Measurements from ENCODE around the gene GBP7. TPM values are rescaled to one million over a fixed set of nuclear protein-coding genes. Genes with fewer than 3 reads are reported as not detected.
"Not testable (repeated sequence)": the region's sequence is repeated elsewhere in the genome, so short reads cannot be mapped to it uniquely, and the experiment has no call there.

The GBP7 gene, protein sequence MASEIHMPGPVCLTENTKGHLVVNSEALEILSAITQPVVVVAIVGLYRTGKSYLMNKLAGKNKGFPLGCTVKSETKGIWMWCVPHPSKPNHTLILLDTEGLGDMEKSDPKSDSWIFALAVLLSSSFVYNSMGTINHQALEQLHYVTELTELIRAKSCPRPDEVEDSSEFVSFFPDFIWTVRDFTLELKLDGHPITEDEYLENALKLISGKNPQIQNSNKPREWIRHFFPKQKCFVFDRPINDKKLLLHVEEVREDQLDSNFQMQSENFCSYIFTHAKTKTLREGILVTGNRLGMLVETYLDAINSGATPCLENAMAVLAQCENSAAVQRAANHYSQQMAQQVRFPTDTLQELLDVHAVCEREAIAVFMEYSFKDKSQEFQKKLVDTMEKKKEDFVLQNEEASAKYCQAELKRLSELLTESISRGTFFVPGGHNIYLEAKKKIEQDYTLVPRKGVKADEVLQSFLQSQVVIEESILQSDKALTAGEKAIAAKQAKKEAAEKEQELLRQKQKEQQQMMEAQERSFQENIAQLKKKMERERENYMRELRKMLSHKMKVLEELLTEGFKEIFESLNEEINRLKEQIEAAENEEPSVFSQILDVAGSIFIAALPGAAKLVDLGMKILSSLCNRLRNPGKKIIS
- polyA plus RNA-seq (2013, experiment 1 of 2): not detected
- polyA plus RNA-seq (2013, experiment 2 of 2): not detected

DNA sequence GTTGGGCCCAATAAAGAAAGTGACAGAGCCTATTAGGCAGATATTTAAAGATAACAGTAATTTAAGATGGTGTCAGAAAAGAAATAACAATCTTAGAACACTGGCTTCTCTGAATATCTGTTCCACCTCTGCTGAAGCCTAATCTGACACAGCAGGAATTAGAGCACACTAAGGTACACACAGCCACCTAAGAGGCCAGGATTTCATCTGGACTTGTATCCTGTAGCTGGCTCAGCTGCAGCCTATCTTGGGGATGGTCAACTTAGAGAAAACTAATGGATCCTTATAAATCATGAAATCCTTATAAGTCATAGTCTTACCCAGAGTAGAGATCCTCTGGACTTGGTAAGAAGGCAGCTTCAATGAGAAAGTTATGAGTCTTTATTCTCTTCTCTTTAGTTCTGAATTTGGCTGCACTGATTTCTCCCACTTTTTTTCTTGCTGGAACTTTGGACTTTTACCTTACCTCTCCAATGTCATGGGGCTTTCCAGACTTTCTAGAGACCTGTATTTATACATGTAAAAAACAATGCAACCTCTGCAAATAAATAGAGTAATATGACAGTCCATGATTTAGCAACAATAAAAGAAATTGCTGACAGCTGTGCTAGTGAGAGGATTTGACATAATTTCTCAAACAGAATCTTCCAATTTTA lies at the start of gene GBP7:
Gene GBP7 (minus strand): TSS at position 403 of the 656 bp plus-strand sequence. CDS start 4,068 bp downstream, outside the sequence.
- Histone ChIP-seq H3K4me1 (ENCODE audit: control insufficient read depth, insufficient read depth, low read length, poor library complexity, severe bottlenecking) (no peaks in the 10 kb centered on the region), H3K4me3 (ENCODE audit: extremely low read depth, insufficient read depth, low read length, poor library complexity, severe bottlenecking) (no peak within 1 kb of the TSS), H3K36me3 (ENCODE audit: control insufficient read depth, insufficient read depth, low read length) (no peaks in the 10 kb centered on the region), H3K27ac (ENCODE audit: low read depth, low read length, severe bottlenecking) (no peak within 1 kb of the TSS), H3K9me3 (ENCODE audit: control insufficient read depth, low read length) (no peaks in the 10 kb centered on the region)

DNA sequence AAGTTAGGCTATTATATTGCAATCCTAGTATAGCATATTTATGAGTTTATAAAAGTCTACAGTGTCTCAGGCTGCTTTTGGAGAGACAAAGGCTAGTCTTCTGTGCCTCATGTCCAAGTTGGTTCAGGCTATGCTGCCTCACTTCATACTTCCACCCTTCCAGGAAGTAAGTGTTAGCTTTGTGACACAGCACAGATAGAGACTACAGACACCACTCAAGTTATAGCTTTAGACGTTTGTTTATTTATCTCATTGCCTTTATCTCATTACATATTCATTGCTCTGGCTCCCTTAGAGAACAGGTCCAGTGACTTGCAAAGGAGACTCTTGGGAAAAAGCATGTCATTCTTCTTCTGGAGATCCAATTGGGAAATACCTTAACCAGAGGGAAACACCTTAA lies 45.5 kb upstream of the GBP7 start:
- H3K4me3 ChIP-seq (ENCODE audit: extremely low read depth, insufficient read depth, low read length, poor library complexity, severe bottlenecking): no peak overlapping the region
- peaks cover 9% of the 10 kb centered on the region for H3K4me1 ChIP-seq (ENCODE audit: control insufficient read depth, insufficient read depth, low read length, poor library complexity, severe bottlenecking)
- H3K9me3 ChIP-seq (ENCODE audit: control insufficient read depth, low read length): peaks cover 13% of the 10 kb centered on the region
- no peaks in the 10 kb centered on the region for H3K36me3 ChIP-seq (ENCODE audit: control insufficient read depth, insufficient read depth, low read length)
- 86% methylated on average over 1 of the region's 1 CpG; no CpG with 5 or more reads in 1 of the 2 experiments for WGBS, 2 experiments (ENCODE audit: insufficient coverage in 2 of 2)
- no peak overlapping the region for H3K27ac ChIP-seq (ENCODE audit: low read depth, low read length, severe bottlenecking)

DNA sequence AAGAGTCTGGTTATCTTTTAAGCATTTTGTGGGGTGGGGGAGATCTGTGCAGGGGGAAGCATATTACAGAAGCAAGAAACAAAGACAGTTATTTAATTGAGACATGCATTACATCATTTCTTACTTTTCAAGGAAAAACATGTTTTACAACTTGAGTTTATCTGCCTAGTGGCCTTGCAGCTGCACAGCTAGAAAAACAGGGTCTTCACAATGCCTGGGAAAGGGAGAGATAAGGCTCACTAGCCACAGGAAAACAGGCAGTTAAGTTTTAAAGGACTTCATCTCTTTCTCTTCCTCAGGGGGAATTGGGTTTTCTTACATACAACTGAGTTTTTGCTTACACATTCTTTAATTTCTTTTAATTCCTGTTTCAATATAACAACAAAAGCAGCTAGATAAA lies 44.0 kb upstream of the GBP7 start:
- H3K4me1 ChIP-seq (ENCODE audit: control insufficient read depth, insufficient read depth, low read length, poor library complexity, severe bottlenecking); H3K36me3 ChIP-seq (ENCODE audit: control insufficient read depth, insufficient read depth, low read length); H3K4me3 ChIP-seq (ENCODE audit: extremely low read depth, insufficient read depth, low read length, poor library complexity, severe bottlenecking): not testable (repeated sequence)
- Histone ChIP-seq H3K27ac (ENCODE audit: low read depth, low read length, severe bottlenecking) (peak overlapping the region; percentile 52), H3K9me3 (ENCODE audit: control insufficient read depth, low read length) (peaks cover 13% of the 10 kb centered on the region)

DNA sequence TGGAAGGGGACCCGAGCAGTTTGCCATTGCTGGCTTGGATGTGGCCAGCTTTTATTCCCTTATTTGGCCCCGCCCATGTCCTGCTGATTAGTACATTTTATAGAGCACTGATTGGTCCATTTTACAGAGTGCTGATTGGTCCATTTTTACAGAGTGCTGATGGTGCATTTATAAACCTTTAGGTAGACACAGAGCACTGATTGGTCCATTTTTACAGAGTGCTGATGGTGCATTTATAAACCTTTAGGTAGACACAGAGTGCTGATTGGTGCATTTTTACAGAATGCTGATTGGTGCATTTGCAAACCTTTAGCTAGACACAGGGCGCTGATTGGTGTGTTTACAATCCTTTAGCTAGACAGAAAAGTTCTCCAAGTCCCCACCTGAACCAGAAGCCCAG lies 43.1 kb upstream of the GBP7 start:
- WGBS, 2 experiments (ENCODE audit: insufficient coverage in 2 of 2): 81 to 100% methylated on average over 2 to 3 of the region's 3 CpGs
- not testable (repeated sequence) for H3K27ac ChIP-seq (ENCODE audit: low read depth, low read length, severe bottlenecking); H3K4me1 ChIP-seq (ENCODE audit: control insufficient read depth, insufficient read depth, low read length, poor library complexity, severe bottlenecking); H3K4me3 ChIP-seq (ENCODE audit: extremely low read depth, insufficient read depth, low read length, poor library complexity, severe bottlenecking); H3K36me3 ChIP-seq (ENCODE audit: control insufficient read depth, insufficient read depth, low read length)
- H3K9me3 ChIP-seq (ENCODE audit: control insufficient read depth, low read length): peaks cover 13% of the 10 kb centered on the region

DNA sequence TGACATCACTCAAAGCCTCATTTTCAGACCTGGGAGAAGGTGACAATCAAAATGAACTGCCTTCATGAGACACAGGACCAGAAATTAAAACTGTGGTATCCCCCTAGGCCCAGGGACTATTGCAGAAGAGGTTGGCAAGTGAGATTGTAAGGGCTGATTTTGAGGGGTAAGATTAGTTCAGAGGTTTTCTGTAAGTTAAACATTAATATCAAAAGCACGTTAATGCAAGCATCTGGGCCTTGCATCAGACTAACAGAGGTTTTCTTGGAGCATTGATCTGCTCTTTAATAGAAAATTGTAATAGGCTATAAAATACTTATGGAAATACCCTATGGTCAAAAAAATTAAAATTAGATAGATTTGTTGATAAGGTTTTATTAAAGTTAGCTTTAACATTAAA lies 37.5 kb upstream of the GBP7 start:
- no peaks in the 10 kb centered on the region for H3K4me1 ChIP-seq (ENCODE audit: control insufficient read depth, insufficient read depth, low read length, poor library complexity, severe bottlenecking)
- peaks cover 11% of the 10 kb centered on the region for H3K9me3 ChIP-seq (ENCODE audit: control insufficient read depth, low read length)
- no CpG with 5 or more reads among the region's 1 CpG for WGBS, 2 experiments (ENCODE audit: insufficient coverage in 2 of 2)
- no peaks in the 10 kb centered on the region for H3K36me3 ChIP-seq (ENCODE audit: control insufficient read depth, insufficient read depth, low read length)
- H3K27ac ChIP-seq (ENCODE audit: low read depth, low read length, severe bottlenecking): no peak overlapping the region
- no peak overlapping the region for H3K4me3 ChIP-seq (ENCODE audit: extremely low read depth, insufficient read depth, low read length, poor library complexity, severe bottlenecking)

DNA sequence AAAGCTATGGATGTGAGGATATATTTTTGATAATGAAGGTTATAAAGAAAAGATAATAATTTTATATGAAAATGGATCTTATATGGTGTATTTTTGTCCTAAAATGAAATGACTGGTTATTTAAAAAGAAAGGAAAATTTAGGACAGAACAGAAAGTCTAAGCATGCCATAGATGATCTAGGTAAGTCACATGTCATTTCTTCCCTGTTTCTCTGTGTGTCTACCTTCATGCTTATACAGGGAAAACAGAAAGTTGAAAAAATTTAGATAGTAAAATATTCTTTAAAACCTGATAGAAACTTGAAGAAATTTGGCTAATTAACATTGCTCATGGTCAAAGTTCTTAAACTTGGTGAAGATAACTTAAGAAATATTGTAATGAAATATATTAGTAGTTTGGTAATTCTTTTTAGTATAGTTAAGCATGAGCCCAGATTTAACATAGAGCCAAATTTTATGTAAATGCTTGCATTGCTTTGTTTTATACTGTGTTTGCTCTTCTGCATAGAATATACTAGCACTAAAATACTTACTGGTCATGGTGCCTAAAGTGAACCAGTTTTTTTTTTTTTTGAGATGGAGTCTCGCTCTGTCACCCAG lies 35.3 kb upstream of the GBP7 start:
- Histone ChIP-seq H3K9me3 (ENCODE audit: control insufficient read depth, low read length) (no peaks in the 10 kb centered on the region), H3K27ac (ENCODE audit: low read depth, low read length, severe bottlenecking) (no peak overlapping the region), H3K4me1 (ENCODE audit: control insufficient read depth, insufficient read depth, low read length, poor library complexity, severe bottlenecking) (no peaks in the 10 kb centered on the region), H3K4me3 (ENCODE audit: extremely low read depth, insufficient read depth, low read length, poor library complexity, severe bottlenecking) (no peak overlapping the region), H3K36me3 (ENCODE audit: control insufficient read depth, insufficient read depth, low read length) (no peaks in the 10 kb centered on the region)
- WGBS, 2 experiments (ENCODE audit: insufficient coverage in 2 of 2): no CpG with 5 or more reads among the region's 1 CpG

DNA sequence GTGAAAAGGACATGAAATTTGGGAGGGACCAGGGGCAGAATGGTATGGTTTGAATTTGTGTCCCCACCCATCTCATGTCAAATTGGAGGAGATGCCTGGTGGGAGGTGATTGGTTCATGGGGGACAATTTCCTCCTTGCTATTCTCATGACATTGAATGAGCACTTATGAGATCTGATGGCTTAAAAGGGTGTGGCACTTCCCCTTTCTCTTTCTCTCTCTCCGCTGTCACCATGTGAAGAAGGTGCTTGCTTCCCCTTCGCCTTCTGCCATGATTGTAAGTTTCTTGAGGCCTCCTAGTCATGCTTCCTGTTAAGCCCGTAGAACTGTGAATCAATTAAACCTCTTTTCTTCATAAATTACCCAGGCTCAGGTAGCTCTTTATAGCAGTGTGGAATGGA lies 30.6 kb upstream of the GBP7 start:
- no peak overlapping the region for H3K4me3 ChIP-seq (ENCODE audit: extremely low read depth, insufficient read depth, low read length, poor library complexity, severe bottlenecking)
- H3K4me1 ChIP-seq (ENCODE audit: control insufficient read depth, insufficient read depth, low read length, poor library complexity, severe bottlenecking): no peaks in the 10 kb centered on the region
- no peaks in the 10 kb centered on the region for H3K36me3 ChIP-seq (ENCODE audit: control insufficient read depth, insufficient read depth, low read length)
- peaks cover 17% of the 10 kb centered on the region for H3K9me3 ChIP-seq (ENCODE audit: control insufficient read depth, low read length)
- H3K27ac ChIP-seq (ENCODE audit: low read depth, low read length, severe bottlenecking): no peak overlapping the region
- WGBS, 2 experiments (ENCODE audit: insufficient coverage in 2 of 2): 100% methylated on average over 1 of the region's 3 CpGs; no CpG with 5 or more reads in 1 of the 2 experiments

DNA sequence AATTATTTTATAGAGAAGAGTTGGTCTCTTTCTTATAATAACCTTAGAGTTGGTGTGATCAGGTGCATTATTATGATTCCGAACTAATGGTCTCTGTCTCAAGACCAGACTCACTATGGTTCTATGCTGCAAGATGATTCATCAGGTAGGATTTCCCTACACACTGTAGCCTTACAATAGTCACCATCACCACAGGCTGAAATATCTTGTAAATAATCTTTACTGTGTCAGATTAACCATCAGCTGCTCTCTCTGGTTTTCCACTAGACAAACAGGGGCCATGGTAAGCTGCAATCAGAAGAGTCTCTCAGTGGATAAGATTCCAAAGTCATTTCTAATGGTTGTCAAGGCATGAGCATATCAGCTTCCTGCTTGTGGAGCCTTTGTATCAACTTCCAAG lies 27.4 kb upstream of the GBP7 start:
- Histone ChIP-seq H3K4me3 (ENCODE audit: extremely low read depth, insufficient read depth, low read length, poor library complexity, severe bottlenecking) (no peak overlapping the region), H3K4me1 (ENCODE audit: control insufficient read depth, insufficient read depth, low read length, poor library complexity, severe bottlenecking) (peaks cover 9% of the 10 kb centered on the region), H3K9me3 (ENCODE audit: control insufficient read depth, low read length) (peaks cover 17% of the 10 kb centered on the region), H3K36me3 (ENCODE audit: control insufficient read depth, insufficient read depth, low read length) (no peaks in the 10 kb centered on the region), H3K27ac (ENCODE audit: low read depth, low read length, severe bottlenecking) (peak overlapping the region; percentile 58)
- WGBS, 2 experiments (ENCODE audit: insufficient coverage in 2 of 2): no CpG with 5 or more reads among the region's 1 CpG

DNA sequence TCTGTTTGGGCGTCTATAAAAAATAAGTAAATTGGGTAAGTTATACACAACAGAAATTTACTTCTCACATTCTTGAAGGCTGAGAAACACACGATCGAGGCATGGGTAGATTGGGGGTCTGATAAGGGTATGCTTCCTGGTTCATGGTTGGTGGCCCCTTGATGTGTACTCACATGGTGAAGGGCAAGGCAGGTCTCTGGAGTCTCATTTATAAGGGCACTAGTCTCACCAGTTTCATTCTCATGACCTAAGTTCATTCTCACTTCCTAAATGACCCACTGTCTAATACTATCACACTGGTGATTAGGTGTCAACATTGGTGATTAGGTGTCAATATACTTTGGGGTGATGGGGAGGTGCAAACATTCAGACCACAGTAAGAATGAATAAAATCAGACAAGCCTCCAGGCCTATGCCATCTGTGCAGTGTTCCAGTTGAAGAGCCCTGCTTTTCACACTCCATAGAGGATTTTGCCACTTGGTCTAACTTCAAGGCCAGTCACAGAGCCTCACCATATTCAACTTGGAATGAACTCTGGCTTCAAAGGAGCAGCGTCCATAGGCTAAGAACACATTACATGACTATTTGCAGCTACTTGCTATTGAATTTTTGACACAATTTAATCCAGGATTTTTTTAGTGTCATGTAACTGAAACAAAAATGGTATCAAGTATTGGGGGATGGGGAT lies 25.4 kb upstream of the GBP7 start:
- Histone ChIP-seq H3K36me3 (ENCODE audit: control insufficient read depth, insufficient read depth, low read length) (no peaks in the 10 kb centered on the region), H3K4me1 (ENCODE audit: control insufficient read depth, insufficient read depth, low read length, poor library complexity, severe bottlenecking) (peaks cover 9% of the 10 kb centered on the region), H3K4me3 (ENCODE audit: extremely low read depth, insufficient read depth, low read length, poor library complexity, severe bottlenecking) (no peak overlapping the region), H3K27ac (ENCODE audit: low read depth, low read length, severe bottlenecking) (no peak overlapping the region), H3K9me3 (ENCODE audit: control insufficient read depth, low read length) (peaks cover 17% of the 10 kb centered on the region)
- WGBS, 2 experiments (ENCODE audit: insufficient coverage in 2 of 2): no CpG with 5 or more reads among the region's 4 CpGs

DNA sequence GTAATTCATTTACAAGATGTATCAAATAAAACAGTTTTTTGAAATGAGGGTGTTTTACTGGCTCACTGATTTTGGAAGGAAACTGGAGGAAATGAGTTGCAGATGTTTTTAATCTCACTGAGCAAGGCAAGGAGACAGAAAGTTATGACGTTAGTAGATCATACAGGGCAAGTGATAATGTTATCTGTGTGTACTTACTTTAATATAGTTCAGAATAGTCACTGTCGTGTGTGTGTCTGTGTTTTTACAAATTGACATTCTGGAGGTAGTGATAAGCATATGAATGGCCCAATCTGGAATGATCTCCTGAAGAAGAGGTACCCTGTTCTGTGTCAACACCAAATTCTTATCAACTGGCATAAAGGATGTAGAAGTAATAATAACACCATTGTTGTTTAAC lies 24.9 kb upstream of the GBP7 start:
- Histone ChIP-seq H3K9me3 (ENCODE audit: control insufficient read depth, low read length) (peaks cover 17% of the 10 kb centered on the region), H3K36me3 (ENCODE audit: control insufficient read depth, insufficient read depth, low read length) (no peaks in the 10 kb centered on the region), H3K27ac (ENCODE audit: low read depth, low read length, severe bottlenecking) (no peak overlapping the region), H3K4me3 (ENCODE audit: extremely low read depth, insufficient read depth, low read length, poor library complexity, severe bottlenecking) (no peak overlapping the region), H3K4me1 (ENCODE audit: control insufficient read depth, insufficient read depth, low read length, poor library complexity, severe bottlenecking) (peaks cover 9% of the 10 kb centered on the region)
- WGBS, 2 experiments (ENCODE audit: insufficient coverage in 2 of 2): 72 to 83% methylated on average over 1 to 2 of the region's 2 CpGs

Measured in mesodermal cell (in vitro differentiated cells).